Omental fat pad (tissue), 4 donors: ENCODE data around the gene RPL38. TPM values are rescaled to one million over a fixed set of nuclear protein-coding genes. Genes with fewer than 3 reads are reported as not detected.

Experiments used
- ATAC-seq: fragments of 150-250 bp; one replicate; pipeline ENCODE4 v1.9.1; 2016; ENCODE audit warnings: mild to moderate bottlenecking, moderate library complexity; ENCODE audit not compliant: low FRiP score
- DNase-seq: peaks from one replicate; pipeline ENCODE4 v3.0.0-alpha.2; 2019; ENCODE audit warnings: low spot score
- CTCF ChIP-seq, 3 donors: fragments of 450-650 bp; IDR thresholded peaks; one replicate each; pipeline ENCODE4 v1.5.1; 2016 to 2017; ENCODE audit warnings: antibody characterized with exemption in 3 of 3, mild to moderate bottlenecking in 3 of 3, moderate library complexity in 2 of 3
- total RNA-seq, 4 donors: library from RNA; depleted of rRNA; stranded (reverse); fragments of >200 nt; gene quantifications; one replicate each; pipeline ENCODE4 v1.1.0, GENCODE V29; 2016

The RPL38 gene
- total RNA-seq, 4 donors from 2014 or later, result 333 to 392 (median 362) TPM

DNA sequence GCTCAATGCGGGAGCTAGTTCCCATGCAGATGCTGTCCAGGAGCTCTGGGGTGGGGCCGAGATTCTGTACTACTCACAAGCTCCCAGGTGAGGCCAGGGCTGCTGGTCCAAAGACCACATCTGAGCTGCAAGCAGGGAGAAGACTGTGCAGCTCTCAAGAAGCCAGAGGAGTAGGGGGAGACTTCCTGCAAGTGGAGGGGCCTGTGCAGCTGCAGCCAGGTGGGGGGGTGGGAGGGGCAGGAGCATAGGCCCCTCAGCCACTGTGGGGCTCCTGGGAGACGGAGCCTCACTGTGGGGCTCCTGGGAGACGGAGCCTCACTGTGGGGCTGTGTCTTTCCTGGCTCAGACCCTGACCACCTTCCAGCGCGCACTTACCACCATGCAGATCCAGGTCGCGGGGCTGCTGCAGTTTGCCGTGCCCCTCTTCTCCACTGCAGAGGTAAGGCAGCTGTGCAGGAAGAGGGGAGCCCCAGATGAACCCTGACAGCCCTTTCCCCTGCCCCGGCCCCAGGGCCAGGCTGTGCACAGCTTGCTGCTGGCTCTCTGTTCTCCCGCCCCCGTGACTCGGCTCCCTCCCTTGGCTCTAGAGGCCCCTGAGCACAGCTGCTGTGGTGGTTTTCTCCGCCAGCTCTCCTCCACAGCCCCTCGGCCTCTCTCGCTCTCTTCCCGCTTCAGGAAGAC lies 46.3 kb downstream of the RPL38 start:
- TF ChIP-seq CTCF (IDR thresholded peaks at IDR 0.05), result no peak
- ATAC-seq (no peak), DNase-seq (no peak)

DNA sequence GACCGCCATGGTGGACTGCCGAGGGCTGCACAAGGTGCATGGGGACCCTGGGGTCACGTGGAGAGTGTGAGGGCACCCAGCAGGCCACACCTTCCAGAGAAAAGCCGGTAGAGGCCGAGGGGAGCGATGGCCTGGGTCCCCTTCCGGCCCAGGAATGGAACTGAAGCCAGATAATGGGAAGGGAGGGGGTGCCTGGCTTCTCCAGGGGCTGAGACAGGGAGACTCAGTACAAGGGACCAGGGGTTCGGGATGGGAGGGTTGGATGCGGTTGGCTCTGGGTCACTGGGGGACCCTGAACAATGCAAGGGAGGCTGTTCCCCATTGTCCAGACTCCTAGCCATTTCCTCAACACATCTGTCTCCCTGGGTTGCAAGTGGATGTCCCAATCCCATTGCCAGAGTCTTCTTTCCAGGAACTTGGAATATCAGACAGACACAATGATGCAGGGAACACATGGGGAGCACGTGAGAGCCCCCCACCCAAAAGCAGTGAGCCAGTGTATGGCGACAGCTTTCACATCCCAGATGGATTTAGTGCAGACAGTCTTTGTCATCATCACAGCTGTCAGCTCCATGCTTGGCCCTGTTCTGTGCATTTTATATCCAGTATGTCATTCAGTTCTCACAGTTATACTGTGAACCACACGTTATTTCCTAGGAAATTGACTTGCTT lies 47.0 kb downstream of the RPL38 start:
- DNase-seq, result no peak
- TF ChIP-seq CTCF (IDR thresholded peaks at IDR 0.05), result no peak
- no peak for ATAC-seq

GRCh38 chr17:74251051-74251450 lies 47.6 kb downstream of the RPL38 start:
- ATAC-seq, result no peak
- TF ChIP-seq CTCF (IDR thresholded peaks at IDR 0.05), result no peak
- DNase-seq, result no peak

GRCh38 chr17:74251569-74251968 lies 48.1 kb downstream of the RPL38 start:
- no peak for ATAC-seq
- no peak for DNase-seq
- TF ChIP-seq CTCF (IDR thresholded peaks at IDR 0.05), result no peak

- no peak for ATAC-seq
- no peak for TF ChIP-seq CTCF (IDR thresholded peaks at IDR 0.05)
- DNase-seq, result no peak
These were observed 48.7 kb downstream of the RPL38 start for GRCh38 chr17:74252211-74252610.

DNA sequence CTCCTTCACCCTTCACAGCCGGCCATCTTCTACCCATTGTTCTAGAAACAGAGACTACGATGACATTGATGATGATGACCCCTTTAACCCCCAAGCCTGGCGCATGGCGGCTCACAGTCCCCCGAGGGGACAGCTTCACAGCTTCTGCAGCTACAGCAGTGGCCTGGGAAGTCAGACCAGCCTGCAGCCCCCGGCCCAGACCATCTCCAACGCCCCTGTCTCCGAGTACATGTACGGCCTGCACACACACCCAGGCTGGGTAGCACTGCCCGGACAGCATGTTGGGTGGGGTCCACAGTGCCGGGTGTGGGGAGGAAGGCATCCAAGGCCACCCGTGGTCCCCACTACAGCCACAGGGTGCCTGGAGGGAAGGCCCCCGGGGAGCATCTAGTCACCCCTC lies 49.6 kb downstream of the RPL38 start:
- TF ChIP-seq CTCF (IDR thresholded peaks at IDR 0.05), result no peak
- no peak for ATAC-seq
- no peak for DNase-seq

GRCh38 chr17:74257311-74257710 lies 53.8 kb downstream of the RPL38 start:
- ATAC-seq (no peak), DNase-seq (no peak)
- TF ChIP-seq CTCF (IDR thresholded peaks at IDR 0.05), result no peak
